ENCODE results near the gene MACROD2. TPM values are rescaled to one million over a fixed set of nuclear protein-coding genes. Genes with fewer than 3 reads are reported as not detected.
A peak's percentile ranks its signal among the peaks of the same experiment; 100 is the strongest.

The MACROD2 gene
- total RNA-seq, 3 donors from 2014 or later = 3.2 to 7.6 (median 6.4) TPM

- TF ChIP-seq CTCF (IDR thresholded peaks at IDR 0.05) = no peak
- H3K36me3 ChIP-seq (ENCODE audit: low read depth) = no peaks in the 10 kb centered on the region
- ATAC-seq (peak; percentile 88), DNase-seq (peak in 1 of 3 donors; percentile 45)
- H3K4me1 ChIP-seq (ENCODE audit: low read depth) = no peaks in the 10 kb centered on the region
- H3K9me3 ChIP-seq = no peaks in the 10 kb centered on the region
- no peak overlapping the region for H3K4me3 ChIP-seq
- intact Hi-C loops (cut with DNase I, micrococcal nuclease) = no loop called here
Measured at GRCh38 chr20:14631011-14631410, 635.7 kb downstream of the MACROD2 start.

- Histone ChIP-seq H3K9me3 (no peaks in the 10 kb centered on the region), H3K4me3 (no peak overlapping the region), H3K4me1 (ENCODE audit: low read depth) (no peaks in the 10 kb centered on the region), H3K36me3 (ENCODE audit: low read depth) (no peaks in the 10 kb centered on the region)
- intact Hi-C loops (cut with DNase I, micrococcal nuclease) = no loop called here
- no peak for TF ChIP-seq CTCF (IDR thresholded peaks at IDR 0.05)
- DNase-seq (no peak), ATAC-seq (no peak)
Measured at GRCh38 chr20:14632906-14633305, 637.6 kb downstream of the MACROD2 start.

- H3K4me1 ChIP-seq (ENCODE audit: low read depth) = no peaks in the 10 kb centered on the region
- ATAC-seq (no peak), DNase-seq (no peak)
- no peaks in the 10 kb centered on the region for H3K9me3 ChIP-seq
- no peak for TF ChIP-seq CTCF (IDR thresholded peaks at IDR 0.05)
- intact Hi-C loops (cut with DNase I, micrococcal nuclease) = no loop called here
- no peak overlapping the region for H3K4me3 ChIP-seq
- H3K36me3 ChIP-seq (ENCODE audit: low read depth) = no peaks in the 10 kb centered on the region
Measured at GRCh38 chr20:14633507-14633906, 638.2 kb downstream of the MACROD2 start.

GRCh38 chr20:14634665-14635064 lies 639.3 kb downstream of the MACROD2 start:
- DNase-seq = no peak
- no peak for TF ChIP-seq CTCF (IDR thresholded peaks at IDR 0.05)
- intact Hi-C loops (cut with DNase I, micrococcal nuclease) = no loop called here
- Histone ChIP-seq H3K36me3 (ENCODE audit: low read depth) (no peaks in the 10 kb centered on the region), H3K4me3 (no peak overlapping the region), H3K9me3 (no peaks in the 10 kb centered on the region), H3K4me1 (ENCODE audit: low read depth) (no peaks in the 10 kb centered on the region)
- no peak for ATAC-seq

- no peak for DNase-seq
- Histone ChIP-seq H3K4me1 (ENCODE audit: low read depth) (no peaks in the 10 kb centered on the region), H3K9me3 (peaks cover 13% of the 10 kb centered on the region), H3K4me3 (no peak overlapping the region), H3K36me3 (ENCODE audit: low read depth) (no peaks in the 10 kb centered on the region)
- intact Hi-C loops (cut with DNase I, micrococcal nuclease) = no loop called here
- no peak for TF ChIP-seq CTCF (IDR thresholded peaks at IDR 0.05)
- no peak for ATAC-seq
Measured at GRCh38 chr20:14637441-14637840, 642.1 kb downstream of the MACROD2 start.

- Histone ChIP-seq H3K9me3 (peaks cover 13% of the 10 kb centered on the region), H3K4me3 (no peak overlapping the region), H3K4me1 (ENCODE audit: low read depth) (no peaks in the 10 kb centered on the region), H3K36me3 (ENCODE audit: low read depth) (no peaks in the 10 kb centered on the region)
- intact Hi-C loops (cut with DNase I, micrococcal nuclease) = no loop called here
- ATAC-seq = no peak
- no peak for TF ChIP-seq CTCF (IDR thresholded peaks at IDR 0.05)
- no peak for DNase-seq
Measured at GRCh38 chr20:14643146-14643545, 647.8 kb downstream of the MACROD2 start.
